ENCODE results near the gene ZSCAN21. TPM values are rescaled to one million over a fixed set of nuclear protein-coding genes. Genes with fewer than 3 reads are reported as not detected.
"Not testable (repeated sequence)": the region's sequence is repeated elsewhere in the genome, so short reads cannot be mapped to it uniquely, and the experiment has no call there.

ZSCAN21 gene
- 9.6 and 11.6 TPM in 2 replicates for total RNA-seq

DNA sequence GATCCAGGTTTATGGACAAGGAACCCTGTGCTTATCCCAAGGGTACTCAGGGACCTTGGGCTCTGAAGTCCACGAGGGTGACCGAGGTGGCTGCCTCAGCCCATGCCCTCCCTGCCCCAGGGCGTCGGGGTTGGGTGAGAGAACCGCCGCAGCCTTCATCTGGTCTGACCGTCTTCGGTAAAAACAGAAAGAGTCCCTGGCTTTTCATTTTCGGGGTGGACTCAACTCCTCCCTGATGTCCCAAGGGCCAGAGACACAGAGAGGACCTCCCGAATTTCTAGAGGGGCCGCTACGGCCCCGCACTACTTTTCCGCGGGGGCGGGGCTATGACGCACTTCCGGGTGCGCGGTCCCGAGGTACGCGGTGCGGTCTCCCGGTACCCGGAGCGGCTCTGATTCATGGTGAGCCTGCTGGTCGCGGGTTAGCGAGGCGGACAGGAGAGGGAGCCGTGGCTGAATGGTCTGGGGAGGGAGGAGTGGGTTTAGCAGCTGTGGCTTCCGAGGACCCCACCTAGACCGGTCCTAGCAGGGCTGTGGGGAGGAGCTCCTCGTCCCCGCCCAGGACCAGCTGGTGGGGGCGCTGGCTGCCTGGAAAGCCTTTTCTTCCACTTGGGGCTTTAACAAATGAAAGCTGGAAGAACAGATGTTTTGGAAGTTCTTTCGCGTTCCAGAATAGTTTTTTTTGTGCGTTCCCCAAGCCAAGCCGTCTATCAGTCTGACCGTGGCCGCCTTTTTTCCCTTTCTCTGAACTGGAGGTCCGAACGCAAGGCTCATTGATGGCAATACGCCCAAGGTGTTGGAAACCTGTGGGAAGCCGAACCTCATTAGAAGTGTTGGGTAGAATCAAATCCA, at the start of gene ZSCAN21:
ZSCAN21 (plus strand) TSS at position 334 of the 851 bp plus-strand sequence. CDS start 7,233 bp downstream, outside the sequence.
- H3K4me3 ChIP-seq (ENCODE audit: low read depth, low read length), result peak within 1 kb of the TSS; percentile 67
- TF ChIP-seq, protein P1, sequence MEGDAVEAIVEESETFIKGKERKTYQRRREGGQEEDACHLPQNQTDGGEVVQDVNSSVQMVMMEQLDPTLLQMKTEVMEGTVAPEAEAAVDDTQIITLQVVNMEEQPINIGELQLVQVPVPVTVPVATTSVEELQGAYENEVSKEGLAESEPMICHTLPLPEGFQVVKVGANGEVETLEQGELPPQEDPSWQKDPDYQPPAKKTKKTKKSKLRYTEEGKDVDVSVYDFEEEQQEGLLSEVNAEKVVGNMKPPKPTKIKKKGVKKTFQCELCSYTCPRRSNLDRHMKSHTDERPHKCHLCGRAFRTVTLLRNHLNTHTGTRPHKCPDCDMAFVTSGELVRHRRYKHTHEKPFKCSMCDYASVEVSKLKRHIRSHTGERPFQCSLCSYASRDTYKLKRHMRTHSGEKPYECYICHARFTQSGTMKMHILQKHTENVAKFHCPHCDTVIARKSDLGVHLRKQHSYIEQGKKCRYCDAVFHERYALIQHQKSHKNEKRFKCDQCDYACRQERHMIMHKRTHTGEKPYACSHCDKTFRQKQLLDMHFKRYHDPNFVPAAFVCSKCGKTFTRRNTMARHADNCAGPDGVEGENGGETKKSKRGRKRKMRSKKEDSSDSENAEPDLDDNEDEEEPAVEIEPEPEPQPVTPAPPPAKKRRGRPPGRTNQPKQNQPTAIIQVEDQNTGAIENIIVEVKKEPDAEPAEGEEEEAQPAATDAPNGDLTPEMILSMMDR (IDR thresholded peaks at IDR 0.05; ENCODE audit: insufficient read depth, low read length, severe bottlenecking), result peak; percentile 28
- H3K27me3 ChIP-seq (ENCODE audit: control insufficient read depth, insufficient read depth, low read length), result no peaks in the 10 kb centered on the region
- no peak for FAIRE-seq
- DNase-seq (ENCODE audit: low read depth), result peak; percentile 72
- peaks cover 2% of the 10 kb centered on the region for H3K36me3 ChIP-seq (ENCODE audit: control insufficient read depth, insufficient read depth, low read length)

GRCh38 chr7:100000239-100000638, 49.3 kb upstream of the ZSCAN21 start:
- TF ChIP-seq, protein P1 (IDR thresholded peaks at IDR 0.05; ENCODE audit: insufficient read depth, low read length, severe bottlenecking), result no peak
- Histone ChIP-seq H3K27me3 (ENCODE audit: control insufficient read depth, insufficient read depth, low read length) (peaks cover 2% of the 10 kb centered on the region), H3K36me3 (ENCODE audit: control insufficient read depth, insufficient read depth, low read length) (no peaks in the 10 kb centered on the region), H3K4me3 (ENCODE audit: low read depth, low read length) (no peak overlapping the region)
- DNase-seq (ENCODE audit: low read depth), result no peak
- FAIRE-seq, result no peak

DNA sequence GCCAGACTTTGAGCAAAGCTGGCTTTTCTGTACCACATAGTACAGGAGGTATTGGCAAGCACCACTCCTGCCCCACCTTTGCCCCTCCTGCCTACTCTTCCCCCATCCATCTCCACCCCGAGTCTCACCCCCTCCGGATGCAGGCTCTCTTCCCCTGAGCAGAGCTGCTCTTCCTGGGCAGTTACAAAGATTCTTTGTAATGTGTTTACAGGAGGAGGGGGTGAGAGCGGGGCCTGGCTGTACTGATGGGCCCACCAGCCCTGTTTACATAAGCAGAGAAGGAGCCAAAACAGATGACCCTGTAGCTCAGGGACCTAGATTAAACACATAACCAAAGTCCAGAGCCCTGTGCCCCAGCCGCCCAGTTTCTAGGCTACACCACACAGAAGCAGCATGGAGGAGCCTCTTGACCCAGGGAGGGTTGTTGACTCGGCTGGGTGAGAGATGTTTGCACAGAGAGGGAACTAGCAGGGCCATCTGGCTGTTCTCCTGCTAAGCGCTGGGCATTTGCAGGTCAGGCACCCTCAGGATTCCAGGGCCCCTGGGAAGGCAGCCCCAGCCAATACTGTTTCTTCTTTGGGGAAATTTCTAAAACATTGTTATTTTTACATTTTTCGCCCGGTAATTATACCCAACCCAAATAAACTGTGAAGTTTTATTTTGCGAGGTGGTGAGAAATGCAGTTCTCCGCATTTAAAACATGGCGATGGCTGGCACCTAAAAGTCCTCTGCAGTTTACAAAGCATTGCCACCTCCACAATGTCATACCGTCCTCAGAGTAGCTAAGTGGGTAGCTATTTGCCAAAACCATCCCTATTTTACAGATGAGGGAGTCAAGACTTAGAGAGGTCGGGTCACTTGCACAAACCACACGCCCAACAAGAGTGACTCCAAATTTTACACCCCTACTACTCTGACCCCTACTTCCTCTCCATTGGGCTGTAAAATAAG, 45.6 kb upstream of the ZSCAN21 start:
- TF ChIP-seq, protein P1 (IDR thresholded peaks at IDR 0.05; ENCODE audit: insufficient read depth, low read length, severe bottlenecking), result no peak
- Histone ChIP-seq H3K27me3 (ENCODE audit: control insufficient read depth, insufficient read depth, low read length) (peaks cover 2% of the 10 kb centered on the region), H3K4me3 (ENCODE audit: low read depth, low read length) (no peak overlapping the region), H3K36me3 (ENCODE audit: control insufficient read depth, insufficient read depth, low read length) (no peaks in the 10 kb centered on the region)
- DNase-seq (ENCODE audit: low read depth) (no peak), FAIRE-seq (no peak)

DNA sequence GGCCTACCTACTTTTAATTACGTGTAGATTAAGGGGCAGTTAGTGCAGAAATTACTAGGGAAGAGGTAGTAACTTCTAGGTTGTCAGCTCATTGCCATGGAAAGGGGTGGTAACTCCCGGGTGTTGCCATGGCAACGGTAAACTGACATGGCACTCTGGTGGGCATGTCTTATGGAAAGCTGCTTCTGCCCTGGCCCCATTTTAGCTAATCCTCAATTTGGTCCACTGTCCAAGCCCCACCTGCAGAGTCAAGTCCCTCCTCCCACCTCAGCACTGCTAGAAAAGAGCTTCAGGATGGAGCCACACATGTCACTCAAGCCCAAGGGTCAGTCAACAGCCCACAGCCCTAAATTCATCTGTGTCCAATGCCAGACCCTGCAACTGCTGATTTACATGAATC, 41.7 kb upstream of the ZSCAN21 start:
- FAIRE-seq, result no peak
- no peak for DNase-seq (ENCODE audit: low read depth)
- H3K36me3 ChIP-seq (ENCODE audit: control insufficient read depth, insufficient read depth, low read length), result no peaks in the 10 kb centered on the region
- H3K4me3 ChIP-seq (ENCODE audit: low read depth, low read length), result no peak overlapping the region
- peaks cover 2% of the 10 kb centered on the region for H3K27me3 ChIP-seq (ENCODE audit: control insufficient read depth, insufficient read depth, low read length)
- TF ChIP-seq, protein P1 (IDR thresholded peaks at IDR 0.05; ENCODE audit: insufficient read depth, low read length, severe bottlenecking), result no peak

DNA sequence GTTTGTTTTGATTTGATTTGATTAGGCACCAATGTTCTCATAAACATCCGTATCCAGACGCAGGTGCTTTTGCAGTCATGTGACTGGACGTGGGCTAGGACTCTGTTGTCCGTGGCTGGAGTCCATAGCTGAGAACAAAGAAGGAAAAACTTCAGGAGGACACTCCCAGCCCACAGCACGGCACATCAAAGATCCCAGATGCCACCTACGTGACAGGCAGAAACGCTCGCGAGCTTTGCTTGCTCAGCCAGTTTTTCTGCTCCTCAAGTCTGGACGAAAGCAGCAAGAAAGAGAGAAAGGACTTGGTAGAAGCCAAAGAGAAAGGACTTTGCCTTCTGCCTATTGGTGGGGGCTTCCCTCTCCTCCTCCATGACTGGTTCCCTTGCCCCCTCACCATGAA, 41.0 kb upstream of the ZSCAN21 start:
- DNase-seq (ENCODE audit: low read depth) (peak; percentile 29), FAIRE-seq (no peak)
- TF ChIP-seq, protein P1 (IDR thresholded peaks at IDR 0.05; ENCODE audit: insufficient read depth, low read length, severe bottlenecking), result no peak
- no peaks in the 10 kb centered on the region for H3K36me3 ChIP-seq (ENCODE audit: control insufficient read depth, insufficient read depth, low read length)
- H3K4me3 ChIP-seq (ENCODE audit: low read depth, low read length), result no peak overlapping the region
- H3K27me3 ChIP-seq (ENCODE audit: control insufficient read depth, insufficient read depth, low read length), result peaks cover 2% of the 10 kb centered on the region

- not testable (repeated sequence) for FAIRE-seq; H3K4me3 ChIP-seq (ENCODE audit: low read depth, low read length); H3K27me3 ChIP-seq (ENCODE audit: control insufficient read depth, insufficient read depth, low read length); H3K36me3 ChIP-seq (ENCODE audit: control insufficient read depth, insufficient read depth, low read length); DNase-seq (ENCODE audit: low read depth)
Observed at GRCh38 chr7:100009952-100010351, 39.6 kb upstream of the ZSCAN21 start.

Measured in bronchial epithelial cell (primary cell).